Endodermal cell (in vitro differentiated cells): Measurements from ENCODE around the gene GABRB1. TPM values are rescaled to one million over a fixed set of nuclear protein-coding genes. Genes with fewer than 3 reads are reported as not detected.
A peak's percentile ranks its signal among the peaks of the same experiment; 100 is the strongest.

Source experiments
- DNase-seq: peaks from one replicate; pipeline ENCODE4 v3.0.0-alpha.2; 2017
- H3K27ac ChIP-seq: 2 replicates; pipeline ENCODE4 v1.5.1; 2013; ENCODE audit warnings: mild to moderate bottlenecking, low read depth, low read length, moderate library complexity
- H3K27me3 ChIP-seq: 2 replicates; pipeline ENCODE4 v1.6.1; 2013; ENCODE audit warnings: mild to moderate bottlenecking, low read length, moderate library complexity; ENCODE audit not compliant: insufficient read depth, control insufficient read depth, poor library complexity, severe bottlenecking
- H3K36me3 ChIP-seq: 2 replicates; pipeline ENCODE4 v1.7.0; 2013; ENCODE audit warnings: mild to moderate bottlenecking, low read length, moderate library complexity; ENCODE audit not compliant: control insufficient read depth, insufficient read depth
- H3K4me1 ChIP-seq: one replicate; pipeline ENCODE4 v1.7.0; 2013; ENCODE audit warnings: low read length; ENCODE audit not compliant: control insufficient read depth, insufficient read depth
- H3K4me3 ChIP-seq: 2 replicates; pipeline ENCODE4 v1.5.1; 2013; ENCODE audit warnings: mild to moderate bottlenecking, low read length, moderate library complexity
- H3K9ac ChIP-seq: 2 replicates; pipeline ENCODE4 v1.6.1; 2013; ENCODE audit warnings: mild to moderate bottlenecking, low read length, moderate library complexity; ENCODE audit not compliant: poor library complexity, severe bottlenecking; ENCODE audit errors: extremely low read depth
- H3K9me3 ChIP-seq: 2 replicates; pipeline ENCODE4 v1.6.1; 2013; ENCODE audit warnings: mild to moderate bottlenecking, low read length, moderate library complexity; ENCODE audit not compliant: control insufficient read depth
- H3K27ac Mint-ChIP-seq: 2 replicates; pipeline ENCODE4 v1.8.0; 2020; ENCODE audit warnings: mixed read lengths
- H3K27me3 Mint-ChIP-seq: 2 replicates; pipeline ENCODE4 v1.8.0; 2021; ENCODE audit warnings: mild to moderate bottlenecking, mixed read lengths; ENCODE audit not compliant: insufficient read depth
- H3K36me3 Mint-ChIP-seq: 2 replicates; pipeline ENCODE4 v1.8.0; 2020; ENCODE audit warnings: low read depth, mixed read lengths
- H3K4me1 Mint-ChIP-seq: 2 replicates; pipeline ENCODE4 v1.8.0; 2020; ENCODE audit warnings: mixed read lengths
- H3K4me3 Mint-ChIP-seq: 2 replicates; pipeline ENCODE4 v1.8.0; 2020; ENCODE audit warnings: mild to moderate bottlenecking, moderate library complexity, mixed read lengths
- H3K9me3 Mint-ChIP-seq: 2 replicates; pipeline ENCODE4 v1.8.0; 2020; ENCODE audit warnings: mild to moderate bottlenecking, mixed read lengths
- WGBS, 2 experiments: methylation state at CpG; one replicate each; pipeline versions ENCODE4 v1.1.5 to v1.1.7; 2013; ENCODE audit warnings: missing lambda C conversion rate in 2 of 2, mixed read lengths in 1 of 2; ENCODE audit not compliant: insufficient coverage in 1 of 2, insufficient read length in 1 of 2; 5-methylcytosine and 5-hydroxymethylcytosine counted together
- total RNA-seq, 2 donors: library from RNA; stranded (reverse); fragmentation: NEBNext Ultra II Directional in 1 of 2; extraction: Animal tissue kit (Norgen Biotek cat#: 25700) in 1 of 2; gene quantifications; 2 replicates in 1 of 2; 3 replicates in 1 of 2; pipeline ENCODE4 v1.2.1, GENCODE V29; 2021
- TF ChIP-seq, protein P1 (sequence below): fragments of 200-600 bp; sonication (generic); conservative IDR thresholded peaks from 2 replicates; pipeline ENCODE4 v1.5.0; 2021; ENCODE audit warnings: antibody characterized with exemption, mild to moderate bottlenecking

GABRB1 gene
- total RNA-seq, 2 donors from 2014 or later, result not detected

DNA sequence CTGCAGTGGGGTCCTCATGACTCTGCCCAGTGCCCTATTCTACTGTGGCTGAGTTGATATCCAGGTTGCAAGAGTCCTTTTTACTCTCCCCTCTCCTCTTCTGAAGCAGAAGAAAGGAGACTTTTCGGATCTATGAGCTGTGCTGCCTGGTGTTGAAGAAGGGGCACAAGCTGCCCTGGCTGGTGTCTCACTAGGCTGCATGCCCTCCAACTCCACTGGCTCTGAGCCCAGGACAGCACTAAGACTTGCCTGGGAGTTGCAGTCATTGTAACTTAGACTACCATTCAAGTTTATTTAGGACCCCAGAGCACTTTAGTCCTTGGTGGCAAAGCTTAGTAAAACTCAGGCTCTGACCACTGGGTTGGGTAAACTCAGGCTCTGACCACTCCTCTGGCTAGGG lies 89.4 kb downstream of the GABRB1 start:
- H3K9me3 ChIP-seq, result no peaks in the 10 kb centered on the region
- Mint-ChIP-seq H3K36me3 (no peaks in the 10 kb centered on the region), H3K27ac (no peak overlapping the region), H3K27me3 (no peaks in the 10 kb centered on the region), H3K4me1 (no peaks in the 10 kb centered on the region), H3K4me3 (no peak overlapping the region), H3K9me3 (no peaks in the 10 kb centered on the region)
- no peaks in the 10 kb centered on the region for H3K27me3 ChIP-seq
- TF ChIP-seq, protein P1, sequence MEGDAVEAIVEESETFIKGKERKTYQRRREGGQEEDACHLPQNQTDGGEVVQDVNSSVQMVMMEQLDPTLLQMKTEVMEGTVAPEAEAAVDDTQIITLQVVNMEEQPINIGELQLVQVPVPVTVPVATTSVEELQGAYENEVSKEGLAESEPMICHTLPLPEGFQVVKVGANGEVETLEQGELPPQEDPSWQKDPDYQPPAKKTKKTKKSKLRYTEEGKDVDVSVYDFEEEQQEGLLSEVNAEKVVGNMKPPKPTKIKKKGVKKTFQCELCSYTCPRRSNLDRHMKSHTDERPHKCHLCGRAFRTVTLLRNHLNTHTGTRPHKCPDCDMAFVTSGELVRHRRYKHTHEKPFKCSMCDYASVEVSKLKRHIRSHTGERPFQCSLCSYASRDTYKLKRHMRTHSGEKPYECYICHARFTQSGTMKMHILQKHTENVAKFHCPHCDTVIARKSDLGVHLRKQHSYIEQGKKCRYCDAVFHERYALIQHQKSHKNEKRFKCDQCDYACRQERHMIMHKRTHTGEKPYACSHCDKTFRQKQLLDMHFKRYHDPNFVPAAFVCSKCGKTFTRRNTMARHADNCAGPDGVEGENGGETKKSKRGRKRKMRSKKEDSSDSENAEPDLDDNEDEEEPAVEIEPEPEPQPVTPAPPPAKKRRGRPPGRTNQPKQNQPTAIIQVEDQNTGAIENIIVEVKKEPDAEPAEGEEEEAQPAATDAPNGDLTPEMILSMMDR, result no peak
- no peak overlapping the region for H3K4me3 ChIP-seq
- no peaks in the 10 kb centered on the region for H3K36me3 ChIP-seq
- DNase-seq, result no peak
- no peak overlapping the region for H3K9ac ChIP-seq
- no peak overlapping the region for H3K27ac ChIP-seq
- H3K4me1 ChIP-seq, result no peaks in the 10 kb centered on the region
- 85% methylated on average over 1 of the region's 1 CpG; no CpG with 5 or more reads in 1 of the 2 experiments for WGBS, 2 experiments

DNA sequence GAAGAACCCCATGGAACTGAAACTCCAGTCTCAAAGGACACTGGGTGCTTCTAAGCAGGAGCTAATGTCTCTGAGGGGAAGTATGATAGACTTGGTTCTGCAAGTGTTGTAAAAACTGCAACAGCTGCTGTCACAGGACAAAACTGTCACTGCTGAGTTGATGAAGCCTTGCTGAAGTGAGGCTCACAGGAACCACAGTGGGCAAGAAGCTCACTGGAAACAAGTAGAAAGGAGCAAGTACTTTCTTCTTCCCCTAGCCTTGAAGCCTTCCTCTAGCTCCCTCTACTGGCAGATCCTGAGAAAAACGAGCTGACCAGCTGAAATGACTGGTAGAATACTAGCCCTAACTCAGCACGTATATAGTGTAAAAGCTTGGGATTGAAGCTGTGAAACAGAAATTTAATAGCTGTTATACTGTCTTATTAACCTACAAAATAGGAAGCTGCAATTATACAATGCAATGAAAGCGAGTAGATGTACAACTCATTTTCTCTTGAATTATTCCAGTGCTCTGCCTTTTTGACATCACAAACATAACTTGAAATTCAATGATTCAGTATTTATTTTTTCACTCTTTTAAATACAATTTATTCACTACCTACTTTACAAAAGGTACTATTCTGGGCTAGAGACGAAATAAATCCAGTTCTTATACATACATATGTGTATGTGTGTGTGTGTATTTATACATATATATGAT lies 91.4 kb downstream of the GABRB1 start:
- peak; percentile 92 for DNase-seq
- H3K4me3 Mint-ChIP-seq, result no peak overlapping the region
- H3K27ac ChIP-seq, result no peak overlapping the region

DNA sequence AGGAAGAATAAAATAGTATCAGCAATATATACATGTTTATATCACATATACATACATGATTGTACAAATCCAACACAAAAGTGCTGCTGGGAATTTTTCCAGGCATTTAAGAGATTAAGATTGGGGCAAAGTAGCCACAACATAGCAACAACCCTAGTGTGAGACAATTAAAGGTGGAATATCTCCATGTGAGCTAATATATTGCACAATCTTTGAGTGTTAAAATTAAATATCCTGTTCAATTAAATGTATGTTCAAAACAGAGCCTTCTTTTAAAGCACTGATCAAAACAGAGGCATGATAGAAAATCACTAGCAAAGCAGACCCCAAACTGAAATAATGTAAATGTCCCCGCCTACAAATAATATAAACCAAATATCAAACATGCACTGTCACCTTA lies 97.6 kb downstream of the GABRB1 start:
- no peak overlapping the region for H3K27ac Mint-ChIP-seq
- TF ChIP-seq, protein P1, result no peak
- no peaks in the 10 kb centered on the region for H3K9me3 ChIP-seq
- no peaks in the 10 kb centered on the region for H3K36me3 ChIP-seq
- no peaks in the 10 kb centered on the region for H3K4me1 ChIP-seq
- no peak overlapping the region for H3K4me3 ChIP-seq
- no peaks in the 10 kb centered on the region for H3K27me3 ChIP-seq
- no peaks in the 10 kb centered on the region for H3K27me3 Mint-ChIP-seq
- DNase-seq, result no peak
- no peak overlapping the region for H3K4me3 Mint-ChIP-seq
- no peak overlapping the region for H3K9ac ChIP-seq
- WGBS, 2 experiments, result 100% methylated on average over 1 of the region's 1 CpG; no CpG with 5 or more reads in 1 of the 2 experiments
- no peaks in the 10 kb centered on the region for H3K9me3 Mint-ChIP-seq
- H3K36me3 Mint-ChIP-seq, result no peaks in the 10 kb centered on the region
- H3K27ac ChIP-seq, result no peak overlapping the region
- no peaks in the 10 kb centered on the region for H3K4me1 Mint-ChIP-seq

More for the DNA sequence above, 91.4 kb downstream of the GABRB1 start:
- Mint-ChIP-seq H3K27ac (no peak overlapping the region), H3K27me3 (no peaks in the 10 kb centered on the region), H3K9me3 (no peaks in the 10 kb centered on the region), H3K36me3 (no peaks in the 10 kb centered on the region), H3K4me1 (no peaks in the 10 kb centered on the region)
- TF ChIP-seq, protein P1, result peak; percentile 97
- H3K36me3 ChIP-seq, result no peaks in the 10 kb centered on the region
- H3K9ac ChIP-seq, result no peak overlapping the region
- WGBS, 2 experiments, result 0 to 8% methylated on average over 1 to 3 of the region's 4 CpGs
- H3K4me1 ChIP-seq, result no peaks in the 10 kb centered on the region
- no peaks in the 10 kb centered on the region for H3K27me3 ChIP-seq
- H3K4me3 ChIP-seq, result no peak overlapping the region
- H3K9me3 ChIP-seq, result no peaks in the 10 kb centered on the region
